ENCODE results near the gene ELOF1.

Gene ELOF1

GRCh38 chr19:11535792-11536595, 23.0 kb downstream of the ELOF1 start:
- peak in 55 of 56 donors; percentile 29 to 92 (median 69) for DNase-seq

GRCh38 chr19:11534948-11535347, 24.1 kb downstream of the ELOF1 start:
- no peak for DNase-seq

GRCh38 chr19:11534538-11534937, 24.5 kb downstream of the ELOF1 start:
- DNase-seq: no peak

DNA sequence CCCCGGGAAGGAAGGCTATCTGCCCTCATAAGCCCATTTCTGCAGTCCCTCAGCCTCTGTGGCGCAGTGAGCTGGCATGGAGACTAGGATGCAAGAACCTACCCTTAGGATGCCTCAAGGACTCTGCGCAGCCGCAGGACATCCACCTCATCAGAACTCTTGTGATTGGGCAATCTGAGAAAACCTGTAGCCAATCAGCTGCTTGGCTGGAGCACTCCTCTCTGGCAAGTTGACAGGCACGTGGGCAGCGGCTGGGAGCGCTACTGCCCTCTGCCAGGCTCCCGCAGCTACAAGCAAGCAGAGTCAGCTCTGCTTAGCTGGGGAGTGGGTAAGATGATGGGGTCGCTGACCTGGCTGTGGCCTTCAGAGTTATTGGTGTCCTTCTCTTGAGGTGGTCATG, 28.6 kb downstream of the ELOF1 start:
- peak; percentile 5 to 95 (median 82) for DNase-seq

DNA sequence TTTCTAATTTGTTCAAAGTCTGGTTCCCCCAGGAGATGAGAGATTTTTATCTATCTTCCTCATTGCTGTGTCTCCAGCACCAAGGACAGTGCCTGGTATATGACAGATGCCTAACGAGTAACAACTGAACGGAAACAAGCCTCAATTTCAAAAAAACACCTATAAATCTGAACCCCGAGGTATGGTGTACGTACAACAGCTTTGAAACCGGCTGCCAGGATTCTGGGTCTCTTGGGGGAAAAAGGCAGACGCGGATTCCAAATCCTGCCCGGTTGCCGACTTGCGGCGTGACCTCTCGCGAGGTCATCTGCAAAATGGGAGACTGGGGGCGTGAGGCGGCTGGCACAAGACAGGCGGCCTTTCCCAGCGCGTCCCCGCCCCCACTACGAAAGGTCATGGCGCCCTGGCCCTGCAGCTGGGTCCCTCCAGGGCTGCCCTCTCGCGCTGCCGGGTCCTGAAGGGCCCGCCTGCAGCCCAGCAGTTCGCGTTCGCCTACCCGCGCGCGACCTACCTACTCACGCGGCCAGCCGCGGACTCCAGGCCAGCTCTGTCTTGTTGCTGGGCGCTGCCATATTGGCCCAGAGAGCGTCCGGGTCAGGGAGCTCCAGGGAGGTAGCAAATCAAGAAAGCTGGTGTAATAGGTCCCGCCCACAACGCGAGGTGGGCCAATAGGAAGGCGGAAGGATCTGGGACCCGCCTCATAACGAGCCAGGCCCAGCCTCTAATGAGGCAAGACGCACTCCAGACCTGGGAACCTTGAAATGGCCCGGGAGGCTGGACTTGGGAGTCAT, 30.3 kb downstream of the ELOF1 start, which contains the start of gene ECSIT:
ECSIT (minus strand) TSS at position 584 of the 791 bp plus-strand sequence. CDS start 9,964 bp downstream, outside the sequence.
- peak; percentile 66 to 98 (median 93) for DNase-seq

DNA sequence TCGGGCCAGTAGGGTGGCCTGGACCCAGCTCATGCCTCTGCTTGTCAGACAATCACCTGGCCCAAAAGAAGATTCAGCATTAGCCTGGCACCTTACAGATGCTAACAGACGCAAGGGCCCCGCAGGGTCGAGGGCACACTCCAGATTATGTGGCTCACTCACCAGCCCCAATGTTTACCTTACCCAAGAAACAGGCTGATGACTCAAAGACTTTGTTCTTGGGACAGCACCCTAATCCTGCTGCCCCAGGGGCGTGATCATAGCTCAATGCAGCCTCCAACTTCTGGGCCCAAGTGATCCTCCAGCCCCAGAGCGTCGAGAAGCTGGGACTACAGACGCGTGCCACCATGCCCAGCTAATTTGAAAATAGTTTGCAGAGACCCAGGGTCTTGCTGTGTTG, 39.9 kb downstream of the ELOF1 start:
- DNase-seq: no peak

GRCh38 chr19:11513946-11514345, 45.1 kb downstream of the ELOF1 start:
- DNase-seq: no peak

GRCh38 chr19:11510444-11510843, 48.6 kb downstream of the ELOF1 start:
- no peak for DNase-seq

- DNase-seq: no peak
Observed at GRCh38 chr19:11507370-11508078, 51.5 kb downstream of the ELOF1 start.

DNA sequence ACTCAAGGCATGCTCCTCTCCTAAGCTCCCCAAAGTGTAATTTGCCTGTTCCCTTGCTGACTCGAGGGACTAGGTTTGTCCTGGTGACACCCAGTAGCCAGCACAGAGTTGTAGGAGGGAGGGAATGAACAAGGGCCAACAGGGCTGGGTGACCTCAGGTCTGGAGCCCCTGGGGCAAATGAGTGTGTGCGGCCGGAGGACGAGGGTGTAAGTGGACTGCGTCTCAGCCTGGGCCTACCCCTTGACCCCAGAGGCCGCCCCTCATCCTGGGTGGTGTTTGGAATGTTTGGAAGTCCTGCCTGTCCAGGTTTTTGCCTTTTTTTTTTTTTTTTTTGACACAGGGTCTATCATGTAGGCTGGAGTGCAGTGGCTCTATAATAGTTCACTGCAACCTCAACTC, 52.1 kb downstream of the ELOF1 start:
- no peak for DNase-seq

GRCh38 chr19:11506101-11506555, 52.9 kb downstream of the ELOF1 start:
- DNase-seq: peak in 6 of 56 donors; percentile 43 to 73 (median 59)

DNA sequence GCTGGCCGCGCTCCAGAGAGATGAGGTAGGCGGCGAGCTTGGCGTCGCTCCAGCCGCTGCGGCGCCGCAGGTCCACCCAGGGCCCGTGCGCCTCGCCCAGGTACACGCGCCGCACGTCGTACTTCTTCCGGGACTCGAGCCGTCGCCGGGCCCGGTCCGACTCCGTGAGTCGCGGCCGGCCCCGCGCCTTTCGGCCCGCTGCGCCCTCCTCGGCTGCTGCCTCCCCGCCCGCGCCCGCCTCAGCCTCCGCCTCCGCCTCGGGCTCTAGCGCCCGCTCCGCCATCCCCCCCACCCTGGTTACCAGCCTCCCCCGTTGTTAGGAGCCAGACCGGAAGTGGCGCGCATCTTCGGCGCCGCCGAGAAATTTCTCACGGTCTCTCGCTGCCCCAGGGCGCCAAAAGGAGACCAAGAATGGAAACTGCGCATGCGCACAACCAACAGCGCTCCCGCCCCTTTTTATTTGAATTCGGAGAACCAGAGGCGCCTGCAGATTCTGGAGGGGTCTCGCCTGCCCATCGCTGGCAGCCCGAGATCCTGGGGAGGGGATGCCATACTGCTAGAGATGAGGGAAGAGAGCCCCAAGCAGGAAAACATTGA, 53.4 kb downstream of the ELOF1 start, which contains the start of gene ZNF653:
ZNF653 (minus strand) TSS at position 336 of the 597 bp plus-strand sequence; CDS start at position 283, 53 bp downstream.
- peak; percentile 34 to 94 (median 83) for DNase-seq

GRCh38 chr19:11505032-11505503, 54.0 kb downstream of the ELOF1 start:
- peak; percentile 40 to 97 (median 92) for DNase-seq

- no peak for DNase-seq
Observed at GRCh38 chr19:11504502-11505031, 54.5 kb downstream of the ELOF1 start.

All from amygdala (tissue), 56 donors.